ENCODE data around the gene FER. TPM values are rescaled to one million over a fixed set of nuclear protein-coding genes. Genes with fewer than 3 reads are reported as not detected.

FER gene
- polyA plus RNA-seq, 1 donor (not counting 4 experiments of a cell fraction or from before 2014, with no cell fraction given), result 17.1 TPM

GRCh38 chr5:108911055-108911454, 163.4 kb downstream of the FER start:
- H3K4me3 ChIP-seq (ENCODE audit: control insufficient read depth in 2 of 3, extremely low read depth in 1 of 3, insufficient read depth in 2 of 3, low read depth in 1 of 3, low read length in 3 of 3), result no peak overlapping the region
- no peaks in the 10 kb centered on the region for H4K20me1 ChIP-seq (ENCODE audit: control insufficient read depth, extremely low read depth, insufficient read depth, low read length)
- dilution Hi-C loops (cut with MboI; ENCODE audit: extremely low pct_ligation_motif_present, low sequenced_read_pairs), result no loop called here
- no peak for FAIRE-seq
- H3K27me3 ChIP-seq (ENCODE audit: control insufficient read depth, extremely low read depth, insufficient read depth, low read length), result no peaks in the 10 kb centered on the region
- no peaks in the 10 kb centered on the region for H3K9me3 ChIP-seq (ENCODE audit: control insufficient read depth, low read depth, low read length)
- no peak overlapping the region for H2AFZ ChIP-seq (ENCODE audit: control insufficient read depth, low read length)
- H3K36me3 ChIP-seq (ENCODE audit: control insufficient read depth in 2 of 2, extremely low read depth in 1 of 2, insufficient read depth in 2 of 2, low read length in 2 of 2), result no peaks in the 10 kb centered on the region
- H3K4me2 ChIP-seq (ENCODE audit: control insufficient read depth, extremely low read depth, insufficient read depth, low read depth, low read length), result no peak overlapping the region
- no peaks in the 10 kb centered on the region for H3K79me2 ChIP-seq (ENCODE audit: control insufficient read depth, insufficient read depth, low read length)
- H3K27ac ChIP-seq (ENCODE audit: control insufficient read depth, insufficient read depth, low read length), result no peak overlapping the region
- H3K9me1 ChIP-seq (ENCODE audit: control insufficient read depth, extremely low read depth, insufficient read depth, low read length), result no peaks in the 10 kb centered on the region
- no peak for DNase-seq (ENCODE audit: low read depth, low spot score)
- H3K4me1 ChIP-seq (ENCODE audit: control insufficient read depth, extremely low read depth, insufficient read depth, low read length), result peaks cover 3% of the 10 kb centered on the region
- no peak overlapping the region for H3K9ac ChIP-seq (ENCODE audit: control insufficient read depth, extremely low read depth, insufficient read depth, low read length)
- no peak for TF ChIP-seq CTCF (optimal IDR thresholded peaks at IDR 0.05 in 1 of 3, IDR thresholded peaks at IDR 0.05 in 1 of 3, conservative IDR thresholded peaks at IDR 0.05 in 1 of 3; ENCODE audit: extremely low read depth in 1 of 3, insufficient read depth in 2 of 3, low read length in 3 of 3)
- no peak for TF ChIP-seq EZH2 (IDR thresholded peaks at IDR 0.05; ENCODE audit: low read length)

- Histone ChIP-seq H3K79me2 (ENCODE audit: control insufficient read depth, insufficient read depth, low read length) (no peaks in the 10 kb centered on the region), H4K20me1 (ENCODE audit: control insufficient read depth, extremely low read depth, insufficient read depth, low read length) (no peaks in the 10 kb centered on the region), H3K27ac (ENCODE audit: control insufficient read depth, insufficient read depth, low read length) (peak overlapping the region; percentile 33), H2AFZ (ENCODE audit: control insufficient read depth, low read length) (peak overlapping the region; percentile 54), H3K4me1 (ENCODE audit: control insufficient read depth, extremely low read depth, insufficient read depth, low read length) (peaks cover 12% of the 10 kb centered on the region), H3K9me1 (ENCODE audit: control insufficient read depth, extremely low read depth, insufficient read depth, low read length) (no peaks in the 10 kb centered on the region), H3K36me3 (ENCODE audit: control insufficient read depth in 2 of 2, extremely low read depth in 1 of 2, insufficient read depth in 2 of 2, low read length in 2 of 2) (no peaks in the 10 kb centered on the region), H3K9me3 (ENCODE audit: control insufficient read depth, low read depth, low read length) (no peaks in the 10 kb centered on the region), H3K4me2 (ENCODE audit: control insufficient read depth, extremely low read depth, insufficient read depth, low read depth, low read length) (peak overlapping the region; percentile 9), H3K27me3 (ENCODE audit: control insufficient read depth, extremely low read depth, insufficient read depth, low read length) (no peaks in the 10 kb centered on the region), H3K9ac (ENCODE audit: control insufficient read depth, extremely low read depth, insufficient read depth, low read length) (no peak overlapping the region), H3K4me3 (ENCODE audit: control insufficient read depth in 2 of 3, extremely low read depth in 1 of 3, insufficient read depth in 2 of 3, low read depth in 1 of 3, low read length in 3 of 3) (no peak overlapping the region)
- peak; percentile 69 for FAIRE-seq
- no peak for TF ChIP-seq EZH2 (IDR thresholded peaks at IDR 0.05; ENCODE audit: low read length)
- no peak for TF ChIP-seq CTCF (optimal IDR thresholded peaks at IDR 0.05 in 1 of 3, IDR thresholded peaks at IDR 0.05 in 1 of 3, conservative IDR thresholded peaks at IDR 0.05 in 1 of 3; ENCODE audit: extremely low read depth in 1 of 3, insufficient read depth in 2 of 3, low read length in 3 of 3)
- dilution Hi-C loops (cut with MboI; ENCODE audit: extremely low pct_ligation_motif_present, low sequenced_read_pairs), result no loop called here
- peak; percentile 4 for DNase-seq (ENCODE audit: low read depth, low spot score)
Measured at GRCh38 chr5:108917596-108917995, 169.9 kb downstream of the FER start.

Data from keratinocyte (primary cell).